ENCODE data around the gene BMPR1A.

The BMPR1A gene

DNA sequence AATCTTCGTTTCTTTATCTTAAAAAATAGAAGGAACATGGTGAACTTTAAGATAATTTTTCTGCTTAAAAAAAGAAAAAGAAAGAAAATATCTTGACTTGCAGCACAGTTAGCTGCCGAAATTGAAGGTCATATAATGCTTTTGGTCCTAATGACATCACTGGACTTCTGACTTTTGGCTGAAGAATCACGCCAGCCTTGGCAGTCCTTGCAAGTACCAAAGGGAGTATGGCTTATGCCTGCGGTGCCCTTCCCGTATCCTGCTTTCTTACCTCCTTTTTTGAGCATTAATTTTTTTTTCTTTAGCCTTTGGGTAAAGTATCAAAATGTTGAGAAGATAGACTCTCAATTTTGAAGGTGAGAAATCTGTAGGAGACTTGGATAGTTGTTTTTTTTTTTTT is 7.0 kb downstream of the BMPR1A start:
- no peak for DNase-seq (ENCODE audit: low read depth, low spot score)

DNA sequence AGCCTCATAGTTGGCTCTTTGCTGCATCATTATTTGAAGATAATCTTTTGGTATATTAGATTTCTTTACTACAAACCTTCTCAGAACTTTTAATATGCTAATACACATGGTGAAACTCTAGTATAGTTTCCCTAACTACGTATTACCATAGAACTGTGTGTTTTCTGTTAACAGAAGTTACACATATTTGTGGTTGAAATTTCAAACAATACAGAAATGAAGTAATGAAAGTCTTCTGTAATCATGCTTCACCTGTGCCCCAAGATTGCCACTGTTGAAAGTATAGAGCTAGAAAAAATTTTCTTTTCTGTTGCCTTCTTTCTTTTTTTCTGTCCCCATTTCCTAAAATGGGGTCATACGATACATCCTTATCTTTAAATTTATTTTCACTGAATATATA is 9.1 kb downstream of the BMPR1A start:
- no peak for DNase-seq (ENCODE audit: low read depth, low spot score)

DNA sequence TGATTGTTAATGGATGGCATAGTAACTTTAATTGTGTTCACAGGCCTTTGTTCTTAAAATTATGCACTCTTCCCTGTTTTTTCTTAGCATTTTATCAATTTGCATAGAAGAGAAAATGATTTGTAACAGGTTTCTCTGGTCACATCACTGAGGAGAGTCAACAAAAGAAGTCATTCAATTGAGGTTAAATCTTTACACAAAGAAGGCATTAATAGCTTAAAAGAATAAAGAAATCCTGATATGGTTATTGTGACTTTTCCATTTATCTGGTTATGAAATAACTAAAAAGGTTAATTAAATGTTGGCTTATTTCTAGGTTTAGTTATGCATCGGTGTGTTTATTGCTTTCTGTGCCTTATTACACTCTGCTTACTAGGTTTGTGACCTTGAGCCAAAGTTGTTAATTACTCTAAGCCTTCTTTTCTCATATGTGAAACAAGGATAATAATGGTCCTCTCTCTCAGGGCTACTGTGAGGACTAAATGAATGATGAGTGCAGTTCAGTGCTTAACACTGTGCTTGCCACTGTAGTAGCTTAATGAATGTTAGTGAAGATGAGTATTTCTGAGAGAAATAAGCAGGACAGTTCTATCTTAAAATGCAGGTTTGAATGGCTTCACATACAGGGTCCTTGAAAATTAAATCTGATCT is 12.1 kb downstream of the BMPR1A start:
- no peak for DNase-seq (ENCODE audit: low read depth, low spot score)

DNA sequence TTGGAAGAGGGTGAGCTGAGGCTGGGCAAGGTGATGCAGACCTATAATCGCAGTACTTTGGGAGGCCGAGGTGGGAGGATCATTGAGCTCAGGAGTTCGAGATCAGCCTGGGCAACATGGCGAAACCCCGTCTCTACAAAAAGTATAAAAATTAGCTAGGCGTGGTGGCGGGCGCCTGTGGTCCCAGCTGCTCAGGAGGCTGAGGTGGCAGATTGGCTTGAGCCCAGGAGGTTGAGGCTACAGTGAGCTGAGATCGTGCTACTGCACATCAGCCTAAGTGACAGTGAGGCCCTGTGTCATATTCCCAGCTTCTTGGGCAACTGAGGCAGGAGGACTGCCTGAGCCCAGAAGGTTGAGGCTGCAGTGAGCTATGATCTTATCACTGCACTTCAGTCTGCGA is 13.6 kb downstream of the BMPR1A start:
- DNase-seq (ENCODE audit: low read depth, low spot score), result no peak

DNA sequence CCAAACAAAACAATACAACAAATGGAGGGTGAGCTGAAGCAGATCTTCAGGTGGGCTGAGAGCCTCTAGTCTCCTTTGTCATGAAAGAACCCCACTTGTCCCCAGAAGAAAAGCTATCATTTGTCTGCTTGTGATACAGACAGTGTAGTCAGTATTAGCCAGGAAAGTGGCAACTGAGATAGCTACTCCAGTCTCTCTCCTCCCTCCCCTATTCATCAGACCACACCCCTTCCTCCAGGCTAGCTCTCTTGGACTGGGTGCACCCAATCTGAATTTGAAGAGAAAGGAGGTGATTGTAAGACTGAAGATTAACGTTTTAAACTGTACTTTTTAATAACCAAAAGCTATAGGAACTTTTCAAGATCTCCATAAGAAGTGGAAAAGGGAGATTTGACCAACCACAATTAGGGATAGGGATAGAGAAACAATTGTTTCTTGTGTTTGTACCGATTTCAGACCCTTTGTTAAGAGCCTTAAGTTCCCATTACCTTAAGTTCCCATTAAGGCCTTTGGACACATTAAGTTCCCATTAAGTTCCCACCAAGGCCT is 14.1 kb downstream of the BMPR1A start:
- DNase-seq (ENCODE audit: low read depth, low spot score), result no peak

DNA sequence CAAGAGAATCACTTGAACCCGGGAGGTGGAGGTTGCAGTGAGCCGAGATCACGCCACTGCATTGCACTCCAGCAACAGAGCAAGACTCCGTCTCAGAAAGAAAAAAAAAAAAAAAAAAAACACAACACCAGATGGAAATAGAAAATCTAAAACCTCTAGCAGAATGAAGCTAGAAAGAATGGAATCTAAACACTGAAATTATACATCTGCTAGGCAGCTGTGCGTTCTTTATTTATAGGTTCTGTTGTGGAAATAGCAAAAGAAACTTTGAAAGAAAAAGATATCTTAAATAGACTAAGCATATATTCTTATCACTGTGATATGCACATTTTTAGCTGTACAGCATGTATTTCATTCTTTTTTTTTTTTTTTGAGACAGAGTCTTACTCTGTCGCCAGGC is 17.1 kb downstream of the BMPR1A start:
- DNase-seq (ENCODE audit: low read depth, low spot score), result no peak

DNA sequence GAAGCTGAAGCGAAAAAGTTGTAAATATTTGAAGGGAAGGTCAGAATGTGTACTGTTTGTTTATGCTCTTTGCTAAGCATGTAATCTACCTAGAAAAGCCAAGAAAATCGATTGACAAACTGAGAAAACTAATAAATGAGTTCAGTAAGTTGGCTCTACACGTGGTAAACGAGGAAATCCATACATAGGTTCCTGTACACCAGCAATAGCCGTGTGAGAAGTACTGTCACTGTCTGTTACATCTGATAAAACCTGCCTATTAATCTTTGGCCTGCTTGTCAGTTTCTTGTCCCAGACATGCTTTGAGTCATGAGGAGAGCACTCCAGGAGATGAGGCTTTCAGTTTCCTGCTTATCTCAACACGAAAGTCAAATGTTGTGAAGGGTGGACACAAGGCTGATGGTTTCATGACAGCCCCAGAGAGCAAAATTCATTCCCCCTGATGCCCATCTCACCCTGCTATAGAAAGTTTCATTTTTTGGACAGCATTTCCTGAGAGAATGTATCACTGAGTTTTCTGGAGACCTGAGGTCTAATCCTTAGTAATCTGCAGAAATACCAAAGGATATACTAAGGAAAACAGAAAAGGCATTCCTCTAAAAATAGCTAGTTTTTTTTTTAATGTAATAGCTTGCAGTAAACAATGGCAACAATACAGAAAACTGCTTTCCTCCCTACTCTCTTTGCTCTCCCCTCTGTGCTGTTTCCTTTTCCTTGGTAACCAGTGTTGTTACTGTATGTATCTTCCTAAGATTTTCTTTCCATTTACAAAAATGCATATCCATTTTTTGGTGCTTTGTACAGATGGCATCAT is 18.8 kb downstream of the BMPR1A start:
- no peak for DNase-seq (ENCODE audit: low read depth, low spot score)

DNA sequence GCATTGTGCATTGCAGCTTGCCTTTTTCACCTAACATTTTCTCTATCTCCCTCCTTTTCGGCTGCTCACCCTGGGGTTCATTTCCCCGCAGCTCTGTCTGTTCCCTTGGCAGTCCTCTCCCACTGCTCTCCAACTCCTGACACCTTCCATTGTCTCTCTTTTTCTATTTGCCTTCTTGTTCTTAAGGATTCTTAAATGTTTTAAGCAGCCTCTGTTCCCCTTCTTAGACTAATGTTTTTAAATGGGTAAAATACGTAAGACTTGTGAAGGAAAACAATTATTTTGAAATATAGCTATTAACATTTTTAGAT is 19.4 kb downstream of the BMPR1A start:
- no peak for DNase-seq (ENCODE audit: low read depth, low spot score)

DNA sequence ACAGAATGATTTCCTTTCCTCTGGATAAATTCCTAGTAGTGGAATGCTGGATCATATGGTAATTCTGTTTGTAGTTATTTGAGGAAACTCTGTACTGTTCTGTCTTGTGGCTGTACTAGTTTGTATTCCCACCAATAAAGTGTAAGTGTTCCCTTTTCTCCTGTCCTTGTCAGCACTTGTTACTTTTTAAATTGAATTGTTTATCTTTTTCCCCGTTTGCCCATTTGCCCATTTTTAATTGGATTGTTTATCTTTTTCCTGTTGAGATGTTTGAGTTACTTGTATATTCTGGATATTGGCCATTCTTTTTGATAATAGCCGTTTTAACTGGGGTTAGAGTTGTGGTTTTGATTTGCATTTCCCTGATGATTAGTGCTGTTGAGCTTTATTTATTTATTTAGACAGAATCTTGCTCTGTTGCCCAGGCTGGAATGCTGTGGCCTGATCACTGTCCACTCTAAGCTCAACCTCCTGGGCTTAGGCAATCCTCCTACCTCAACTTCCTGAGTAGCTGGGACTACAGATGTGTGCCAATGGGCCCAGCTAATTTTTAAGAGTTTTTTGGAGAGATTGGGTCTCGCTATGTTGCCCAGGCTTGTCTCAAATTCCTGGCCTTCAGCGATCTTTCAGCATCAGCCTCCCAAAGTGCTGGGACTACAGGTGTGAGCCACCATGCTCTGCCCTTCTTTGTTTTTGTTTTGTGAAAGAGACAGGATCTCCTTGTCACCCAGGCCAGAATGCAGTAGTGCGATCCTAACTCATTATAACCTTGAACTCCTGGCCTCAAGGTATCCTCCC is 23.0 kb downstream of the BMPR1A start:
- DNase-seq (ENCODE audit: low read depth, low spot score), result no peak

DNA sequence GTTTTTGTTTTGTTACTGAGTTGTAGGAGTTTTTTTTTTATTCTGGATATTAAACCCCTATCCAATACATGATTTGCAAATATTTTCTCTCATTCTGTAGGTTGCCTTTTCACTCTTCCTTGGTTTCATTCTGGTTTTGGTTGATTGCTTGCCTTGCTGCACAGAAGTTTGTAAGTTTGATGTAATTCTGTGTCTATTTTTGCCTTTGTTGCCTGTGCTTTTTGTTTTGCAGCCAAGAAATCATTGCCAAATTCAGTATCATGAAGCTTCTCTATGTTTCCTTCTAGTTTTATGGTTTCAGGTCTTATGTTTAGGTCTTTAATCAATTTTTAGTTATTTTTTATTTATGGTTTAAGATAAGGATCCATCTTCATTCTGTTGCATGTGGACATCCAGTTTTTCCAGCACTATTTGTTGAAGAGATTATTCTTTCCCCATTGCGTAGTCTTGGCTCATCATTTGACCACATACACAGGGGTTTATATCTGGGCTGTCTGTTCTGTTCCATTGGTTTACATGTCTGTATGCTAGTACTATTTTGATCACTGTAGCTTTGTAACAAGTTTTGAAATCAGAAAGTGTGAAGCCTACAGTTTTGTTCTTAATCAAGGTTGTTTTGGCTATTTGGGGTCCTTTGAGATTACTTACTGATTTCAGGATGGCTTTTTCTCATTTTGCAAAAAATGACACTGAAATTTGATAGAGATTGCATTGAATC is 26.4 kb downstream of the BMPR1A start:
- DNase-seq (ENCODE audit: low read depth, low spot score), result no peak

DNA sequence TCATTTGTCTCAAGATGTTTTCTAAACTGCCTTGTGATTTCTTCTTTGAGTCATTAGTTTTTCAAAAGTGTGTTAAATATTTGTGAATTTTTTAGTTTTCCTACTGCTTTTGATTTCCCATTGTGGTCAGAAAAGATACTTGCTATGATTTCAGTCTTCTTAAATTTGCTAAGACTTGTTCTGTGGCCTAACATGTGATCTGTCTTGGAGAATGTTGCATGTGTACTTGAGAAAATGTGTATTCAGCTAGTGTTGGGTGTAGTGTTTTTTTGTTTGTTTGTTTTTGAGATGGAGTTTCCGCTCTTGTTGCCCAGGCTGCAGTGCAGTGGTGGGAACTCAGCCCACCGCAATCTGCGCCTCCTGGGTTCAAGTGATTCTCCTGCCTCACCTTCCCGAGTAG is 28.6 kb downstream of the BMPR1A start:
- DNase-seq (ENCODE audit: low read depth, low spot score), result no peak

DNA sequence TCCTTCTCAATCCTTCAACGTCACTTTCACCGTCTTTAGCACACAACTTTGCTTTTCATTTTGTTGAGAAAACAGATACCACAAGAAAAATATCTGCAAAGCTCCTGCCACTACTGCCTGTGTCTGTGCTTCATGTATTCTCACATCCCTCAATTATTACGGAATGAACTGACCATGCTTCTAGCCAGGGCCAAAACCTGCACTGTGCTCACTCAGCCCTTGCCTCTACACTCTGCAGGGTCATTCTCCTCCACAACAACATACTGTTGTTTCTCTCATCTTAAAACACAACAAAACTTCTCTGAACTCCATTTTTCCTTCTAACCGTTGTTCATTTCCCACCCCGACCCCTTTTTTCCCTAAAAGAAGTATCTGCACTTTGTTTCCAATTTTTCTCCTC is 29.5 kb downstream of the BMPR1A start:
- DNase-seq (ENCODE audit: low read depth, low spot score), result no peak

DNA sequence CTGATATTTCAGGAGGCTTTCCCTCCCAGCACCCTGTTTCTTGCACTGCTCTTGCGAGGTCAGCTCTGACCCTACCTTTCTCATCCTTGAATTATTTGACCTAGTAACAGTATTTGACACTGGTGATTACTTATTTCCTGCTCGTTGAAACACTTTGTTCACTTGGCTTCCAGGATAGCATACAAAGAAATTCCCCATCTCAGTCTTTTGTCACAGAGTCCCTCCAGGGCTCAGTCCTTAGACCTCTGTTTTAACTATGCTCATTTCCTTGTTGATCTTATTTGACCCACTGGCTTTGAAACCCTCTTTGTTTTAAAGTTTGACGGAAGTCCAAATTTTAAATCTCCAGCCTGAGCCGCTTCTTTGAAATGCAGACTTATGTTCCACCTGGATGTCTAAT is 29.9 kb downstream of the BMPR1A start:
- DNase-seq (ENCODE audit: low read depth, low spot score), result no peak

DNA sequence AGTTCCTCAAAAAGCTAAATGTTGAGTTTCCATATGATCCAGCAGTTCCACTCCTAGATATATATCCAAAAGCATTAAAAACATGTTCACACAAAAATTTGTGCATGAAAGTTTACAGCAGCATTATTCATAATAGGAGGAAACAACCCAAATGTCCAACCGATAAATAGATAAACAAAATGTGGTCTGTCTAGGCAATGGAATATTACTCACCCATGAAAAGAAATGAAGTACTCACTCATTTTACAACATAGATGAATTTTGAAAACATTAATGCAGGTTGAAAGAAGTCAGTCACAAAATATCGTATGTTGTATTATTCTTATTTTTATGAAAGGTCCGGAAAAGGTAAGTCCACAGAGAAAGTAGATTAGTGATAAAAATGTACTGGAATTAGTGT is 34.0 kb downstream of the BMPR1A start:
- no peak for DNase-seq (ENCODE audit: low read depth, low spot score)

DNA sequence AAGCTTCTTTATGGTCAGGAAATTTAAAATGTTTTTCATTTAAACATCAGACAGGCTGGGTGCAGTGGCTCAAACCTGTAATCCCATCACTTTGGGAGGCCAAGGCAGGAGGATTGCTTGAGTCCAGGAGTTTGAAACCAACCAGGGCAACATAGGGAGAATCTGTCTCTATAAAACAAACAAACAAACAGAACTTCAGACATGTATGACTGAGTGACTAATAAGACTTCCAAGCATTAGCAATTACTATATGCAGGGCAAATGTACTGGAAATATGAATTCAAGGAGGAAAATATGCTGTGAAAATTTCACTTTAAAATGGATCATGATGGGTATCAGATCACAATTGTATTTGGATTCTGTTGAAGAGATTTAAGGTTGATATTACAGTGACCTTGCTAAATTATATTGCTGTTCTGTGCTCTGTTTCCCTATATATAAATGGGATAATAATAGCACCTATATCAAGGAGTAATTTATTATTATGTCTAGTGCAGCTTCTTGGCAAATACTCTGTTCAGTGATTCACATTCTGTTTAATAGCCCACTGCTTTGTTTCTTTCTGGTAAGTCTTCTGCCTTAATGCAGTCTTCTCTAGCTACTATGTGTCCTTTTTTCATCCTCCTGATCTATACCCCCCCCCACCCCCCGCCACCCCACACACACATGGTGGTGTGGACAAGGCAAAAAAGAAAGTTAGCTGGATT is 36.2 kb downstream of the BMPR1A start:
- DNase-seq (ENCODE audit: low read depth, low spot score), result no peak

DNA sequence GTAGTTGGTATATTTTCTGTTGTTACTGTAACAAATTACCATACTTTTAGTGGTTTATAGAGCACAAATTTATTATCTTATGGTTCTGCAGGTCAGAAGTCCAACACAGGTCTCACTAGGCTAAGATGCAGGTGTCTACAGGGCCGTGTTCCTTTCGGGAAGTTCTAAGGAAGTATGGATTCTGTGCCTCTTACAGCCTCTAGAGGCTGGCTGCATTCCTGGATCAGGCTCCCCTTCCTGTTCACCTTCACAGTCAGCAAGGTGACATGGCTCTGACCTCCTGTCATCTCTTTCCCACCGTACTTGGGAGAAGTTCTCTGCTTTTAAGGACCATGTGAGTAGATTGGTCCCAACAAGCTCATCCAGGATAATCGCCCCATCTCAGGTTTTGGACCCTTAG is 37.3 kb downstream of the BMPR1A start:
- no peak for DNase-seq (ENCODE audit: low read depth, low spot score)

DNA sequence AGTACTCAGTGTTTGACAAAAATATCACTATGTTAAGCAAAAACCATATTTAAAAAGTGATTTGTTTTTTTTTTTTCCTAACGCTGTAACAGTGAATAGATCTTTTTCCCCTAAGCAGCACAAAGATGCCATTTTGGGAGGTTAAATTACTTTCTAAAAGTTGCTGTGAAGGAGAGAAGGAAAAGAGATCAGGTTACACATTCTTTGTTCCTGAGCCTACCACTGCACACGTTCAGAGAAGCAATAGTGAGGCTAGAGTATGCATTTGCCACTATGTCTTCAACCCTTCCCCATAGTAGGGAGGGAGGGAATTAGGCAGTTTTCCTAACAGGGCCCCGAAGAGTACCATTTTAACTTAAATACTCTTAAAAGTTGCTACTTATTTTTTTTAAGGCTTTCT is 38.9 kb downstream of the BMPR1A start:
- DNase-seq (ENCODE audit: low read depth, low spot score), result peak; percentile 82

DNA sequence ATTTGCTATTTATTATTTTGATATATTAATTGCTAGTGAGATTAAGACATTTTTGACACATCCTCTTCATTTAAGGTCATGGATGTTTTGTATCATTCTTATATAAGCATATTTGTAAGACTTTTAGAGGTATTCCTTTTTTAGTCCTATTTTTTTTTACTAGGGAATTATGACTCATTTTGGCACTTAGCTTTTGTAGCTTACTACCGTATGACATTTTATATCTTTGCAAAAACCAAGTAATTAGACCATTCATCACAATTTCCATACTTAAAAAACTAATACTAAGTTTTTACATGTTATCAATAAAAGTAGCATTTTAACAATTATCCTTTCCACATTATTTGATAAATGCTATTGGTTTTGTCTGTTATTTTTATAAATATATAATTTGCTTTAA is 41.6 kb downstream of the BMPR1A start:
- no peak for DNase-seq (ENCODE audit: low read depth, low spot score)

DNA sequence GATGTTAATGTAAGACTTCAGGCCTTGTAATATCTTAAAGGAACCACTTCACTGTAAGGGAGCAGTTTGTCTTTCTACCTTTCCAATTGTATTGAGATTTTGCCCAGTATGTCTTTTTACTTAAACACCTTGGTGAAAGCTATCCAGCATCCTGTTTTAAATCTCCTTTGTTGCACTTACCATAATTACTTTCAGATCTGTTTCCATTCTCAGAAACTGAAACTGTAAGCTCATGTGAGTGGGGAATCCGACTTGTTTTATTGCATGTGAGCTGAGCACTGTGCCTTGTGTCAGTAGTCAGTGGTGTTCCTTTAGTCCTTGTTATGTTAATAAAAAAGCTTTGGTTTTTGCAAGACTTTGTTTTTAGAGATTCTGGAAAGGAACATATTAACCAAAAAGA is 42.2 kb downstream of the BMPR1A start:
- DNase-seq (ENCODE audit: low read depth, low spot score), result no peak

DNA sequence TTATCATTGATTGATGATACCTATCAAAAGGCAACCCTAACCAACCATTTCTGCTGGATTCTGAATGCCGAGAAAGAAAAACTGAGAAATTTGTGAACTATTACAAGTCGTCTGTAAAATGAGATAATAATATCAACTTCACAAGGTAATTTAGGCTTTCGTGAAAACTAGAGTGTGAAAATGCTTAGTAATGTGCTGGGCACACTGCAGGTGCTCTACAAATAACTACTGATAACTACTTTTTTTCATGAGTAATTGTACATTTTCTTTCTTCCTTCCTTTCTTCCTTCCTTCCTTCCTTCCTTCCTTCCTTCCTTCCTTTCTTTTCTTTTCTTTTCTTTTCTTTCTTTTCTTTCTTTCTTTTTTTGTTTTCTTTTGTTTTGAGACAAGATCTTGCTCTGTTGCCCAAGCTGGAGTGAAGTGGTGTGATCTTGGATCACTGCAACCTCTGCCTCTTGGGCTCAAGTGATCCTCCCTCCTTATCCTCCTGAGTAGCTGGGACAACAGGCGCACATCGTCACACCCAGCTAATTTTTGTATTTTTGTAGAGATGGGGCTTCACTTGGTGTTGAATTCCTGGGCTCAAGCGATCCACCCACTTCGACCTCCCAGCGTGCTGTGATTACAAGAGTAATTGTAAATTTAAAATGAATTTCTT is 42.9 kb downstream of the BMPR1A start:
- no peak for DNase-seq (ENCODE audit: low read depth, low spot score)

DNA sequence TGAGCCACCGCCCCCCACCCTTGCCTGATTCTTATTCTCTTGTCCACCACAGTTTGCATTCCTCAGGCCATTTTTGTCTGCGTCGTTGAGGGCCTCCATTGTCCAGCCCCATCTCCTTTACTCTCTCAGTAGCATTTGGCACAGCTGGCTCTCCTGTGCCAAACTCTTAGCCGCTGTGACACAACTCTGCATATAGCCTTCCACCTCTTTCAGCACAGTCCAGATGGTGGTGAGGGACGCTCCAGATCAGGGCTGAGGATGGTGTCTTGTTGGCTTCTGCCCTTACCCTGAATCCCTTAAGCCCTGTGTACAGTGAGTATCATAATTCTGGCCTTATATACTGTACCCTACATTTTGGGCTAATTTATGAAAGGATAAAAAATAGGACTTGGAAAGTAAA is 45.6 kb downstream of the BMPR1A start:
- DNase-seq (ENCODE audit: low read depth, low spot score), result no peak
